Central memory CD8-positive, alpha-beta T cell (primary cell): ENCODE data around the gene CEP350.

Experiments
- ATAC-seq: fragments of 150-1000 bp; cut with Tn5 transposase; replicated peaks from 2 replicates; pipeline ENCODE4 v1.10.0; 2022; ENCODE audit warnings: mild to moderate bottlenecking, moderate FRiP score, moderate number of reproducible peaks; ENCODE audit not compliant: poor library complexity, severe bottlenecking; ENCODE audit errors: extremely low read depth
- DNase-seq, 2 donors: peaks; one replicate each; pipeline ENCODE4 v3.0.0; 2021; ENCODE audit warnings: low spot score in 2 of 2
- H3K27ac Mint-ChIP-seq: one replicate; pipeline ENCODE4 v1.8.0; 2022; ENCODE audit warnings: low read depth, mild to moderate bottlenecking, moderate library complexity, mixed read lengths
- H3K27me3 Mint-ChIP-seq: one replicate; pipeline ENCODE4 v1.8.0; 2022; ENCODE audit warnings: mixed read lengths
- H3K36me3 Mint-ChIP-seq: one replicate; pipeline ENCODE4 v1.8.0; 2022; ENCODE audit warnings: mild to moderate bottlenecking, moderate library complexity, mixed read lengths; ENCODE audit not compliant: insufficient read depth
- H3K4me1 Mint-ChIP-seq: one replicate; pipeline ENCODE4 v1.8.0; 2022; ENCODE audit warnings: mixed read lengths
- H3K4me3 Mint-ChIP-seq: one replicate; pipeline ENCODE4 v1.8.0; 2022; ENCODE audit warnings: mild to moderate bottlenecking, moderate library complexity, mixed read lengths
- H3K9me3 Mint-ChIP-seq: one replicate; pipeline ENCODE4 v1.8.0; 2022; ENCODE audit warnings: mixed read lengths

CEP350 gene

DNA sequence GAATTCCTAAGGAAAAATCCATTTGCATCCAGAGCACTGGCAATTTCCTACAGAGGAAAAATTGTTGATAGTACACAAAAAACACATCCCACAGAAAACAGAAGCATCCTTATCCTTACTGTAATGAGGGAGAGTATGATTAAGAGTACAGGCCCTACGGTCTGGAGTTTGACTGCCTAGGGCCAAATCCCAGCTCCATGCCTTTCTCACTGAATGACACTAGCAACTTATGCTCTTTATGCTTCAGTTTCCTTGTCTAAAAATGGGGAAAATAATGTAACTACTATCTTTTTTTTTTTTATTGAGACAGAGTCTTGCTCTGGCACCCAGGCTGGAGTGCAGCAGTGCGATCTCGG is 27.8 kb upstream of the CEP350 start:
- H3K36me3 Mint-ChIP-seq: peaks cover 5% of the 10 kb centered on the region
- no peak overlapping the region for H3K4me3 Mint-ChIP-seq
- no peaks in the 10 kb centered on the region for H3K27me3 Mint-ChIP-seq
- no peak overlapping the region for H3K27ac Mint-ChIP-seq
- no peaks in the 10 kb centered on the region for H3K9me3 Mint-ChIP-seq
- no peak for ATAC-seq
- H3K4me1 Mint-ChIP-seq: no peaks in the 10 kb centered on the region
- DNase-seq: no peak

DNA sequence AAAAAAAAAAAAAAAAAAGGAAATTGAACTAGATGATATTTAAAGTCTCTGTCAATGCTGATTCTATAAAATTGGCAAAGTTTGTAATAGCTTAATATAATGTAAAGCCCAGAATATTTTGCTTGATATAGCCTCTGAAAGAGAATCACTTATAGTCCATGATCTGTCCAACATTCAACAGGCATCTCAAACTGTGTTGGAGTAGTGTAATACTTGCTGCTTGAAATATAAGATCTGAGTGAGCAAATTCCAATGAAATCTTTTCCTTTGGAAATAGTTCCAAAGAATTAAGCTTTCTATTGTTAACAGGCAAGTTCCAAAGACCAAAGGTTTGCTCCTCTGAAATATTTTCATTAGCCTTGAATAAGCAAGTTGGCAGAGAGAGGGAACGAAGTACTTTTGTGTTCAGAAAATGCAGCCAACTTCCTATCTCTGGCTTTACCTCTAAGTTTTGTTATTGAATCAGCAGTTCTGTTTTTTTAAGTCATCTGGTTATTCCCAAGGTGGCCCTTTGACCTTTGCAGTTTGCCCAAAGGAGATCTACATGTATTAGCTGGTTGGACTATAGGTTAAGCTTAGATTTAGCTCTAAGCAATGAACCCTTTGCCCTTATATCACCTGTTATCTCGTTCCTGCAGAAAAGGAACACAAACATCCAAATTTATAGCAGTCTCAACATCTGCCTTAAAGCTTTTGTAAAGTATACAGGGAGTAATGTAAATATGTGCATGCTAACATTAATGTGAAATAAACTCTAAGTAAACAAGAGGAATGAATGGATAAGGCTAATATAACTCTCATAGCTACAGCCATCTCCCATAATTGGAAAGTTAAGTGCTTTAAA is 24.4 kb upstream of the CEP350 start:
- peaks cover 1% of the 10 kb centered on the region for H3K36me3 Mint-ChIP-seq
- peaks cover 15% of the 10 kb centered on the region for H3K27me3 Mint-ChIP-seq
- H3K9me3 Mint-ChIP-seq: no peaks in the 10 kb centered on the region
- no peak overlapping the region for H3K27ac Mint-ChIP-seq
- DNase-seq: no peak
- H3K4me1 Mint-ChIP-seq: no peaks in the 10 kb centered on the region
- ATAC-seq: no peak
- H3K4me3 Mint-ChIP-seq: no peak overlapping the region

DNA sequence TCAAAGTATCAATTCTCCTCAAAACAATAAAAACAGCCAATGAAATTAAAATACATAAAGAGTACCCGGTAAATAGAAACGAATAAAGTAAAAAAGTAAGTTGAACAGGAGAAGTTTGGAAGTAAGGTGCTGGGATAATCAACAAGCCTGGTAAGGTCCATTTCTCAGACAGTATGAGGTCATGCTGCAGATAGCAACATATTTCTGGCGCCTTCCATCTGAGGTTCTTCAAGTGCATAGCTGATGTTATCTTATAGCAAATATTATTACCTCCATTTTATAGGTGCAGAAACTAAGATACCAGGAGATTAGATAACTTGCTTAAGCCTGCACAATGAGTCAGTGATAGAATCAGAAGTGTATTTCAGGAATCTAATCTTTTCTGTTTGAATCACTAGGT is 23.7 kb upstream of the CEP350 start:
- Mint-ChIP-seq H3K9me3 (no peaks in the 10 kb centered on the region), H3K27ac (no peak overlapping the region), H3K36me3 (no peaks in the 10 kb centered on the region), H3K4me1 (no peaks in the 10 kb centered on the region), H3K4me3 (no peak overlapping the region), H3K27me3 (peaks cover 21% of the 10 kb centered on the region)
- DNase-seq (no peak), ATAC-seq (no peak)

DNA sequence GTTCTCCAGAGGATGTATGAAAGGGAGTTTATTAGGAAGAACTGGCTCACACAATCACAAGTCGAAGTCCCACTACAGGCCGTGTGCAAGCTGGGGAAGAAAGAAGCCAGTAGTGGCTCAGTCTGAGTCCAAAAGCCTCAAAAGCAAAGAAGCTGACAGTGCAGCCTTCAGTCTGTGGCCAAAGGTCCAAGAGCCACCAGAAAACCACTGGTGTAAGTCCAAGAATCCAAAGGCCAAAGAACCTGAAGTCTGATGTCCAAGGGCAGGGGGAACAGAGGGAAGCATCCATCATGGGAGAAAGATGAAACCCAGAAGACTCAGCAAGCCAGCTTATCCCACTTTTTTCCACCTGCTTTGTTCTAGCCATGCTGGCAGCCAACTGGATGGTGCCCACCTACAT is 21.4 kb upstream of the CEP350 start:
- no peaks in the 10 kb centered on the region for H3K4me1 Mint-ChIP-seq
- peaks cover 36% of the 10 kb centered on the region for H3K27me3 Mint-ChIP-seq
- H3K4me3 Mint-ChIP-seq: no peak overlapping the region
- no peaks in the 10 kb centered on the region for H3K9me3 Mint-ChIP-seq
- no peak for DNase-seq
- H3K36me3 Mint-ChIP-seq: no peaks in the 10 kb centered on the region
- no peak for ATAC-seq
- H3K27ac Mint-ChIP-seq: no peak overlapping the region

DNA sequence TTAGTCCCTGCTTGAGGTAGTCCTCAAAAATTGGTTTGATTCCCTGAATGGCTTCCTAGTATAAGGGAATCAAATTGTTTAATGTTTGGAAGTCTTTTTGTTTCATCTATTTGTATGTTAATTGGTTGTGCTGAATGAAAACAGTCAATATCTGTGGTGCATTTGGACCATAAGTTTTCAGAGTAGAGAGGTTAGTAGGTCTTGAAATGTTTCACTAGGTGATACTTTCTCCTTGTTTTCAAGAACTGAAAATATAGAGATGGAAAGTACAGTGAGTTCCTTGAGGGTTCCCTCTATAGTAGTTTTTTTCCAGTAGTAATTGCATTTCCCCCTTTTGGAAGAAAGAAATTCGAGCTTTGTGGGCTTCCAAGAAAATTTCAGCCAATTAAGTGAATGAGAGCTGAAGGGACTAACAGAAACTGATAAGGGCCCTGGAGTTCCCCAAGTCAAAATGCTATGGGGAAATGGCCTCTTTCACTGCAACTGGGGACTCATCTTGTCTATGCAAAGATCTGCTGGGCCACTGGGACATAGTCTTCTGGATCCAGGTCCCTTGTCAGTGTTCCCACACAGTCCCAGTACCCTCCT is 18.6 kb upstream of the CEP350 start:
- no peaks in the 10 kb centered on the region for H3K36me3 Mint-ChIP-seq
- no peak overlapping the region for H3K4me3 Mint-ChIP-seq
- no peaks in the 10 kb centered on the region for H3K4me1 Mint-ChIP-seq
- DNase-seq (no peak), ATAC-seq (no peak)
- peaks cover 36% of the 10 kb centered on the region for H3K27me3 Mint-ChIP-seq
- no peaks in the 10 kb centered on the region for H3K9me3 Mint-ChIP-seq
- H3K27ac Mint-ChIP-seq: no peak overlapping the region

DNA sequence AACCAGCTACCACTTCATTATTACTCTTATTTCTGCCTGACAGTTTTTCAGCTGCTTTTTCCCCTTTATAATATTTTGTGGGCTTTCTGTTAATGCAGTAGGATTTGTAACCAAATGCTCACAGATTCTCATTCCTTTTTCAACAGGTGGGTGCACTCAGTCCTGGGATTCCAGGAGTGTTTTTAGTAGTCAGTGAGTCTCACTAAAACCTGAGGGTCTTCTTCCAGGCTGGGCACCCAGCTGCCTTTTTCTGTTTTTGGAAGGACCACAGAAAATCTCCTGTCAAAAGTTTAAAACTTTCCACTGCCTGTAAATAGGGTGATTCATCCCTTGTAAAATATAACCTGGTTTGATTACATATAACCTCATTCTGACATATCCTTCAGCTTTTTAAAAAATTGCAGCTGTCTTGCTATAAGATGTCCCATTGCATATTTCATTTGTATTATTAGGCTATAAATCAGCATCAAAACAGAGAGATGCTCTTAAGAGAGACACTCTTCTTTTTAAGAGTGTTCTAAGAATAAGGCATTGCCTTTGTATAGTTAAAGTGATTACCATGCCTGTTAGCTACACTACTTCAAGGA is 16.8 kb upstream of the CEP350 start:
- no peak for DNase-seq
- Mint-ChIP-seq H3K27ac (no peak overlapping the region), H3K9me3 (no peaks in the 10 kb centered on the region), H3K27me3 (peaks cover 36% of the 10 kb centered on the region), H3K4me3 (no peak overlapping the region), H3K36me3 (no peaks in the 10 kb centered on the region), H3K4me1 (no peaks in the 10 kb centered on the region)
- ATAC-seq: no peak

DNA sequence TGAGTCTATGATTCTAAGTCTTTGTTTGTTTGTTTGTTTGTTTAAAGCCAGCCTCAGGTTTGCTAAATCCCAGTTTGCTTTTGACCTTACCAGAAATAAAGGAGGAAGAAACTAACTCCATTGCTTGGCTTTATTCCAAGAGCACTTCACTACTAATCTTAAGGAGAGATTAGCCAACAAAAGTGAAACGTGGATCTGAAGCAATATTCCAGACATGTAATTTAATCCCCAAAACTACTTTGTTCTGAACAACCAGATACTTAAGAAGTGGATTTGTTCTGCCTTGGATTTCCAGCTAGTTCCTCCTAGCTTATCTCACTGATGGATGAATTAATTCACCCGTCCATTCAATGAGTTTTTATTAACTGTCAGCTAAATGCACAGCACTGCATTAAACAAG is 15.9 kb upstream of the CEP350 start:
- no peak overlapping the region for H3K27ac Mint-ChIP-seq
- no peaks in the 10 kb centered on the region for H3K4me1 Mint-ChIP-seq
- peaks cover 33% of the 10 kb centered on the region for H3K27me3 Mint-ChIP-seq
- DNase-seq: no peak
- no peaks in the 10 kb centered on the region for H3K36me3 Mint-ChIP-seq
- H3K4me3 Mint-ChIP-seq: no peak overlapping the region
- no peak for ATAC-seq
- no peaks in the 10 kb centered on the region for H3K9me3 Mint-ChIP-seq

DNA sequence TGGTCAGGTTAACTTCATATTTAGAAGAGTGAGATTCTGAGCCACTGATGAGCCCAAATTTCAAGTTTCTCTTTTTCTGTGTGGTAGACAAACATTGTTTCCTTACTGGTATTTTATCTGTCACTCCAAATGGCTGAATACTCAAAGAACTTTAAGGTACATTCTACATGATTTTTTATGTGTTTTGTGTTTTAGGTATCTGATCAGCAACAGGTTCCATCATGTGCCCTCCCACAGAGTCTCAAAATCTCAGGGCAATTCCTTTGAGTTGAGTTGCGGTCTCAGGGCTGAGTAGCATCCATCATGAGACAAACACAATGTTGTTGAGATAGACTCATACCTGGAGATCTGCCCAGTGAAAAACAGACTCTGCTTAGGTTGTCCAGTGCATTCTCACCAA is 14.7 kb upstream of the CEP350 start:
- H3K9me3 Mint-ChIP-seq: no peaks in the 10 kb centered on the region
- H3K4me3 Mint-ChIP-seq: no peak overlapping the region
- DNase-seq (no peak), ATAC-seq (no peak)
- H3K36me3 Mint-ChIP-seq: no peaks in the 10 kb centered on the region
- H3K27ac Mint-ChIP-seq: no peak overlapping the region
- H3K4me1 Mint-ChIP-seq: no peaks in the 10 kb centered on the region
- peaks cover 23% of the 10 kb centered on the region for H3K27me3 Mint-ChIP-seq

DNA sequence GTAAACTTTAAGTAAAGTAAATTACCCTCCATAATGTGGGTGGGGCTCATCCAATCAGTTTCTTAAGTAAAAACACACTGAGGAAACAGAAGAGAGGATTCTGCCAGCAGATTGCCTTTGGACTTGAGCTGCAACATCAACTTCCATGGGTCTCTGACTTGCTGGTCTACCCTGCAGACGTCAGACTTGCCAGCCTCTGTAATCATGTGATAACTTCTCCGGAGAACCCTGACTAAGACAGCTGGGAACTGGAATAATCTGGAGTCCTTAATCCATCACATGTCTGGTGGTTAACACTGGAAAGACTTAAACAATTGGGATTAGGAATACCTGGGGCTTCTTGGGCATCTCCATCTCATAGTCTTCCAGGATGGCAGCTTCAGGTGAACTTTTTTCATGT is 13.2 kb upstream of the CEP350 start:
- Mint-ChIP-seq H3K27ac (no peak overlapping the region), H3K4me3 (no peak overlapping the region), H3K27me3 (peaks cover 9% of the 10 kb centered on the region), H3K36me3 (no peaks in the 10 kb centered on the region), H3K9me3 (no peaks in the 10 kb centered on the region), H3K4me1 (no peaks in the 10 kb centered on the region)
- ATAC-seq (no peak), DNase-seq (no peak)

DNA sequence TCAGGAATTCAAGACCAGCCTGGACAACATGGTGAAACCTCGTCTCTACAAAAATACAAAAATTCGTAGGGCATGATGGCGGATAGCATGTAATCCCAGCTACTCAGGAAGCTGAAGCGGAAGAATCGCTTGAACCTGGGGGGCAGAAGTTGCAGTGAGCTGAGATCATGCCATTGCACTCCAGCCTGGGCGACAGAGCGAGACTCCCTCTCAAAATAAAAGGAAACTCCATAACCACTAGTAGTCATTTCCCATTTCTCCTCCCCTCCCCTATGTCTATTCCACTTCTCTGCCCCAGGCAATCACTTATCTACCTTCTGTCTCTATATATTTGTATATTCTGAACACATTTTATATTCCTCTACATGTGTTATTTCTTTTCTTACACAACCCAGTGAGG is 4.0 kb upstream of the CEP350 start:
- ATAC-seq (no peak), DNase-seq (no peak)
- H3K9me3 Mint-ChIP-seq: no peaks in the 10 kb centered on the region
- peaks cover 27% of the 10 kb centered on the region for H3K4me1 Mint-ChIP-seq
- peaks cover 12% of the 10 kb centered on the region for H3K36me3 Mint-ChIP-seq
- no peaks in the 10 kb centered on the region for H3K27me3 Mint-ChIP-seq
- H3K27ac Mint-ChIP-seq: no peak overlapping the region
- H3K4me3 Mint-ChIP-seq: no peak overlapping the region

DNA sequence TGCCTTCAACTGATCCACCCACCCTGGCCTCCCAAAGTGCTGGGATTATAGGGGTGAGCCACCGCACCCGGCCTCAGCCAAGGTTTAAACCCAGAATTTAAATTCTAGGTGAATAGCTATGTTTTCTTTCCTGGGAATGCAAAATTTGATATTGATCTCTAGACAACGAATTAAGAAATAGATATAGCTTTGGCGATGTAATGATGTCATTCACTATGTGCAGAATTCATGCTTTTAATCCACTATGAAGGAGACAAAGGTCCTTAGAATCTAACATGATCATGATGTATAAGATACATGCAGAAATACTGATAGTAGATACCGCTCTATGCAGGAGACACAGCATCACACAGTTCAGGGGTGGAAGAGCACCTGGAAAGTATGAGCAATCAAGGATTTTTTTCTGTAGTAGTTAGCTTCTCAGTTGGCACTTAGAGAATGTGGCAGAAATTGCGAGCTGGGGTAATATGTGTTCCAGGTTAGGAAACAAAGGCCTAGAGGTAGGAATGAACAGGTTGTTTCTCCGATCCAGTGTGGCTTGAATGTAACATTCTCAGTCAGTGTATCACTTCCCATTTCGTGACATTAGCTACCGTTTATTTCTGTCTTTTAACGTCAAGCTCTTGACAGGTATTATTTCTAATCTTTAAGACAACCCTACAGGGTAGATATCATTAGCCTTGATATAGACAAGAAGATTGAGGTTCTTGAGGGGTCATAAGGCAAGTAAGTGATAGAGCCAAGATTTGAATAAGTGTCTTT is 3.0 kb upstream of the CEP350 start:
- no peak for DNase-seq
- no peak for ATAC-seq
- H3K27ac Mint-ChIP-seq: peak overlapping the region; percentile 93
- peak overlapping the region; percentile 93 for H3K4me3 Mint-ChIP-seq
- no peaks in the 10 kb centered on the region for H3K9me3 Mint-ChIP-seq
- H3K4me1 Mint-ChIP-seq: peaks cover 35% of the 10 kb centered on the region
- peaks cover 12% of the 10 kb centered on the region for H3K36me3 Mint-ChIP-seq
- H3K27me3 Mint-ChIP-seq: no peaks in the 10 kb centered on the region

DNA sequence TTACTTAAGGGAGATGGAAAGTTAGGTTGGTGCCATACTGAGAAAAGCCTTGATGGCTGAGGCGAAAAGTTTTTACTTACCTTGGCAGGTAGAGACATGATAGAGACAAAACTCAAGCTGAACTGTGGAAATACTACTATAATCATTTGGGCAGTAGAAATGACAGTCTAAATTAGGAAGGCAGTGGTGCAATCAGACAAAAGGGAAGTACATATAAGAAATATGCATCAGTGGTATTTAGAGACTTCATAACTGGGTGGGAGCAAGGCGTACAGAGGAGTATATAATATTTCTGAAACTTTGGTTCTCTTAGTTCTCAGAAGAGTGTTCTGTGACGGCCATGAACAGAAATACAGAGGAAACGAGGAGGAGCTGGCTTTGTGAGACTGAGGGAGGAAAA is 2.4 kb upstream of the CEP350 start:
- Mint-ChIP-seq H3K27me3 (no peaks in the 10 kb centered on the region), H3K9me3 (no peaks in the 10 kb centered on the region), H3K4me3 (peak overlapping the region; percentile 93), H3K36me3 (peaks cover 12% of the 10 kb centered on the region), H3K27ac (peak overlapping the region; percentile 93), H3K4me1 (peaks cover 38% of the 10 kb centered on the region)
- ATAC-seq: no peak
- no peak for DNase-seq
